ENCODE measurements around the gene HNRNPAB. TPM values are rescaled to one million over a fixed set of nuclear protein-coding genes. Genes with fewer than 3 reads are reported as not detected.

The HNRNPAB gene
- total RNA-seq, 4 donors from 2014 or later = 115 to 199 (median 169) TPM

- Histone ChIP-seq H3K9me3 (no peaks in the 10 kb centered on the region), H3K36me3 (peaks cover 0 to 10% (median 5%) of the 10 kb centered on the region in 4 donors), H3K4me1 (peaks cover 17 to 47% (median 39%) of the 10 kb centered on the region in 4 donors), H3K27me3 (no peaks in the 10 kb centered on the region), H3K27ac (peak overlapping the region in 1 of 4 donors; percentile 15), H3K4me3 (no peak overlapping the region)
- WGBS, 2 donors (ENCODE audit: low coverage in 1 of 2) = 84 to 90% methylated on average over 5 of the region's 5 CpGs
- TF ChIP-seq POLR2AphosphoS5 (IDR thresholded peaks at IDR 0.05) (no peak), EP300 (IDR thresholded peaks at IDR 0.05; ENCODE audit: low read depth) (no peak), CTCF (IDR thresholded peaks at IDR 0.05) (no peak), POLR2A (IDR thresholded peaks at IDR 0.05) (no peak)
- no peak for DNase-seq
- intact Hi-C loops (cut with DNase I; ENCODE audit: low total_unique reads) = loop anchor here (10.0 kb wide), 1 partner anchor 804 kb away; no protein-coding TSS in a partner anchor
- in situ Hi-C loops (cut with MboI; ENCODE audit: low pct_ligation_motif_present in 1 of 4, low pct_unique_long_range_greater_than_20kb in 1 of 4, low sequenced_read_pairs in 3 of 4) = no loop called here
Observed at GRCh38 chr5:178218237-178218776, 14.0 kb downstream of the HNRNPAB start.

GRCh38 chr5:178218827-178219226 lies 14.5 kb downstream of the HNRNPAB start:
- in situ Hi-C loops (cut with MboI; ENCODE audit: low pct_ligation_motif_present in 1 of 4, low pct_unique_long_range_greater_than_20kb in 1 of 4, low sequenced_read_pairs in 3 of 4) (no loop called here), intact Hi-C loops (cut with DNase I; ENCODE audit: low total_unique reads) (loop anchor here (10.0 kb wide), 1 partner anchor 804 kb away; no protein-coding TSS in a partner anchor)
- TF ChIP-seq EP300 (IDR thresholded peaks at IDR 0.05; ENCODE audit: low read depth) (no peak), POLR2A (IDR thresholded peaks at IDR 0.05) (no peak), CTCF (IDR thresholded peaks at IDR 0.05) (no peak), POLR2AphosphoS5 (IDR thresholded peaks at IDR 0.05) (no peak)
- H3K4me3 ChIP-seq = no peak overlapping the region
- 78 to 92% methylated on average over 3 of the region's 3 CpGs for WGBS, 2 donors (ENCODE audit: low coverage in 1 of 2)
- H3K27me3 ChIP-seq = no peaks in the 10 kb centered on the region
- peaks cover 0 to 10% (median 5%) of the 10 kb centered on the region in 4 donors for H3K36me3 ChIP-seq
- H3K4me1 ChIP-seq = peaks cover 17 to 41% (median 34%) of the 10 kb centered on the region in 4 donors
- H3K27ac ChIP-seq = peak overlapping the region in 1 of 4 donors; percentile 15
- no peak for DNase-seq
- H3K9me3 ChIP-seq = no peaks in the 10 kb centered on the region

GRCh38 chr5:178221282-178221681 lies 16.9 kb downstream of the HNRNPAB start:
- H3K4me1 ChIP-seq = peaks cover 7 to 30% (median 21%) of the 10 kb centered on the region in 4 donors
- TF ChIP-seq POLR2A (IDR thresholded peaks at IDR 0.05) (no peak), EP300 (IDR thresholded peaks at IDR 0.05; ENCODE audit: low read depth) (no peak), POLR2AphosphoS5 (IDR thresholded peaks at IDR 0.05) (peak in 1 of 3 donors; percentile 14), CTCF (IDR thresholded peaks at IDR 0.05) (no peak)
- peak overlapping the region in 1 of 4 donors; percentile 4 for H3K27ac ChIP-seq
- H3K9me3 ChIP-seq = no peaks in the 10 kb centered on the region
- H3K27me3 ChIP-seq = no peaks in the 10 kb centered on the region
- peak; percentile 3 for DNase-seq
- in situ Hi-C loops (cut with MboI; ENCODE audit: low pct_ligation_motif_present in 1 of 4, low pct_unique_long_range_greater_than_20kb in 1 of 4, low sequenced_read_pairs in 3 of 4) (no loop called here), intact Hi-C loops (cut with DNase I; ENCODE audit: low total_unique reads) (no loop called here)
- 81% methylated on average over 3 of the region's 3 CpGs; no CpG with 5 or more reads in 1 of the 2 donors for WGBS, 2 donors (ENCODE audit: low coverage in 1 of 2)
- no peak overlapping the region for H3K4me3 ChIP-seq
- no peaks in the 10 kb centered on the region for H3K36me3 ChIP-seq

- H3K27me3 ChIP-seq = no peaks in the 10 kb centered on the region
- intact Hi-C loops (cut with DNase I; ENCODE audit: low total_unique reads) (no loop called here), in situ Hi-C loops (cut with MboI; ENCODE audit: low pct_ligation_motif_present in 1 of 4, low pct_unique_long_range_greater_than_20kb in 1 of 4, low sequenced_read_pairs in 3 of 4) (no loop called here)
- WGBS, 2 donors (ENCODE audit: low coverage in 1 of 2) = 91% methylated on average over 4 of the region's 5 CpGs; no CpG with 5 or more reads in 1 of the 2 donors
- no peaks in the 10 kb centered on the region for H3K36me3 ChIP-seq
- H3K4me1 ChIP-seq = peaks cover 1 to 28% (median 18%) of the 10 kb centered on the region in 4 donors
- no peak overlapping the region for H3K4me3 ChIP-seq
- DNase-seq = peak; percentile 21
- peak overlapping the region in 1 of 4 donors; percentile 4 for H3K27ac ChIP-seq
- H3K9me3 ChIP-seq = no peaks in the 10 kb centered on the region
- TF ChIP-seq POLR2A (IDR thresholded peaks at IDR 0.05) (no peak), POLR2AphosphoS5 (IDR thresholded peaks at IDR 0.05) (no peak), EP300 (IDR thresholded peaks at IDR 0.05; ENCODE audit: low read depth) (no peak), CTCF (IDR thresholded peaks at IDR 0.05) (no peak)
Observed at GRCh38 chr5:178221853-178222252, 17.5 kb downstream of the HNRNPAB start.
